ENCODE data around the gene MGMT.

Gene MGMT

DNA sequence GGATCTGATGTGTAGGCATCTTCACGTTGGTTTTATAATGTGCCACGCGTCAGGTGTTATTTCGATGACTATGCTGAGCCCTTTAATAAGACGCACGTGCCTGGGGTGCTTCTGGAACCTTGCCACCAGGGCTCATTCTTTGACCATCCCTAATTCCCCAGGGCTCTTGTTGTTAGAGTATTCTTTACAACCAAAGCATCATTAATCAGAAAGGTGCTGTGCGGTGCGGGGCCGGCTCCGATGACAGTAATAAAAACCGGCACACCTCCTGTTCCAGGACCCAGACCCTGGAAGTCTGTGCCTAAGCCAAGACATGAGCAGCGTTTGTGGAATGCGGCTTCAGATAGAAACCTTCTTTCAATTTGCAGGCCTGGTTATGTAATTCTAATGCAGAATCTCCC, 58.4 kb downstream of the MGMT start:
- peak; percentile 46 for DNase-seq (ENCODE audit: low read depth)
- no peak for TF ChIP-seq CTCF (IDR thresholded peaks at IDR 0.05; ENCODE audit: low read depth, low read length, missing control alignments)
- no peak overlapping the region for H3K4me3 ChIP-seq (ENCODE audit: low read depth, low read length)
- in situ Hi-C loops (cut with HindIII; ENCODE audit: low sequenced_read_pairs), result no loop called here

- no peak overlapping the region for H3K4me3 ChIP-seq (ENCODE audit: low read depth, low read length)
- in situ Hi-C loops (cut with HindIII; ENCODE audit: low sequenced_read_pairs), result no loop called here
- no peak for TF ChIP-seq CTCF (IDR thresholded peaks at IDR 0.05; ENCODE audit: low read depth, low read length, missing control alignments)
- DNase-seq (ENCODE audit: low read depth), result no peak
Measured at GRCh38 chr10:129526943-129527342, 59.9 kb downstream of the MGMT start.

DNA sequence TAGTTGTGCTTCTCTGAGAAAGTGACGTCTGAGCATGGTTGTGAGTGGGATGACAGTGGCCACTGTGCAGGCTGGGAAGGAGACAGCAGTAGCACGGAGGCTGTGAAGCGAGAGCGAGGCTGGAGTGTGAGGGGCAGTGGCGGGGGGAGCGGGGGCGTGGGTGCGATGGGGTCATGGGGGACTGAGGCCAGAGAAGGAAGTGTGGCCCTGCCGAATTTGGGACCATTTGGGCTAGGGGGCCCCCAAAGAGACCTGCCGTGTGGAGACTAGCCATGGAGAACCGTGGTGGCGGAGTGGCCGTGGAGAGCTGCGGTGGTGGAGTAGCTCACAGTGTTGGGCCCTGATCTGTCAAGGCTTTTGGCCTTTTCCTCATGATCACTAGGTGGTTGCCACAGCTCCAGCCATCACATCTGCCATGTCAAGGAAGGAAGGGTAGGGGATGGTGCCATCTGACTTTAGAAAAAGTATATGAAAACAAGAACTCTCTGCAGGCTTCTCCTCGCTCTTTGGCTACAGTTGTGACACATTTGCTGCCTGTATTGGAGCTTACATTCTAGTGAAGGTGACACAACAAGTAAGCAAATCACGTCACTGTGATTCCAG, 61.4 kb downstream of the MGMT start:
- no peak for DNase-seq (ENCODE audit: low read depth)
- in situ Hi-C loops (cut with HindIII; ENCODE audit: low sequenced_read_pairs), result no loop called here
- H3K4me3 ChIP-seq (ENCODE audit: low read depth, low read length), result no peak overlapping the region
- TF ChIP-seq CTCF (IDR thresholded peaks at IDR 0.05; ENCODE audit: low read depth, low read length, missing control alignments), result no peak

DNA sequence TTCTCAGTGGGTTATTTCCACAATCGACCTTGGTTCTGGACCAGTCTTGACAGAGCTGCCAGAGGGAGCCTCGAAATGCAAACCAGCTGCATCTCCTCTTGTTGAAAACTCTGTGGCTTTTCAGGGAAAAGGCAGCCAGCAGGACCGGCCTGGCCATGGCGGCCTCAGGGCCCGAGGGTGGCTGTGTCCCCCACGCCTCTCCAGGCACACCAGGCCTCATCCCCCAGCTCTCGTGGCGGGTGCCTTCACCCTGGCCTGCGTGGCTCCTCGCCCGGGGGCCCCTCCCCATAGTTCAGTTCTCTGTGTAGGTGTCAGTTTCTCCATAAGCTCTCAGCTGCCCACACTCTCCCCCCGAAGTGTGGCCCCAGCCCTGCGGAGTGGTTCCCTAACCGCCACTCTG, 63.5 kb downstream of the MGMT start:
- DNase-seq (ENCODE audit: low read depth), result no peak
- in situ Hi-C loops (cut with HindIII; ENCODE audit: low sequenced_read_pairs), result no loop called here
- H3K4me3 ChIP-seq (ENCODE audit: low read depth, low read length), result no peak overlapping the region
- no peak for TF ChIP-seq CTCF (IDR thresholded peaks at IDR 0.05; ENCODE audit: low read depth, low read length, missing control alignments)

GRCh38 chr10:129531195-129531968, 64.3 kb downstream of the MGMT start:
- DNase-seq (ENCODE audit: low read depth), result peak; percentile 55
- H3K4me3 ChIP-seq (ENCODE audit: low read depth, low read length), result no peak overlapping the region
- in situ Hi-C loops (cut with HindIII; ENCODE audit: low sequenced_read_pairs), result no loop called here

More at GRCh38 chr10:129531195-129531968, 64.3 kb downstream of the MGMT start:
- TF ChIP-seq CTCF (IDR thresholded peaks at IDR 0.05; ENCODE audit: low read depth, low read length, missing control alignments), result no peak
